Astrocyte (in vitro differentiated cells and primary cell): ENCODE measurements around the gene FBXO27. TPM values are rescaled to one million over a fixed set of nuclear protein-coding genes. Genes with fewer than 3 reads are reported as not detected.

Experiments used
- DNase-seq: peaks from one replicate; pipeline ENCODE4 v3.0.0-alpha.2; 2010; ENCODE audit warnings: low read depth
- FAIRE-seq: peaks from 2 replicates; lab custom pipeline; 2011; peaks lifted over from hg19 to GRCh38; lab: Jason Lieb, UNC
- H2AFZ ChIP-seq: 2 replicates; pipeline ENCODE4 v1.6.0; 2012; ENCODE audit warnings: low read depth, low read length, inconsistent platforms
- H3K27ac ChIP-seq: 2 replicates; pipeline ENCODE4 v1.5.1; 2011; ENCODE audit warnings: low read depth, low read length, inconsistent platforms
- H3K27me3 ChIP-seq: 2 replicates; pipeline ENCODE4 v1.6.0; 2011; ENCODE audit warnings: low read length, inconsistent platforms; ENCODE audit not compliant: insufficient read depth
- H3K36me3 ChIP-seq: 2 replicates; pipeline ENCODE4 v1.5.1; 2011; ENCODE audit warnings: low read length, inconsistent platforms; ENCODE audit not compliant: insufficient read depth
- H3K4me1 ChIP-seq: 2 replicates; pipeline ENCODE4 v1.5.1; 2011; ENCODE audit warnings: low read length, inconsistent platforms; ENCODE audit not compliant: insufficient read depth
- H3K4me2 ChIP-seq: 2 replicates; pipeline ENCODE4 v1.6.0; 2012; ENCODE audit warnings: low read length, inconsistent platforms
- H3K4me3 ChIP-seq: 2 replicates; pipeline ENCODE4 v1.5.1; 2011; ENCODE audit warnings: low read depth, mild to moderate bottlenecking, low read length, inconsistent platforms; ENCODE audit not compliant: insufficient read depth
- H3K79me2 ChIP-seq: 2 replicates; pipeline ENCODE4 v1.6.0; 2012; ENCODE audit warnings: mild to moderate bottlenecking, low read length, inconsistent platforms; ENCODE audit not compliant: insufficient read depth
- H3K9ac ChIP-seq: 2 replicates; pipeline ENCODE4 v1.6.0; 2012; ENCODE audit warnings: mild to moderate bottlenecking, low read length, inconsistent platforms
- H3K9me3 ChIP-seq: 2 replicates; pipeline ENCODE4 v1.5.1; 2012; ENCODE audit warnings: low read depth, mild to moderate bottlenecking, low read length, inconsistent platforms; ENCODE audit not compliant: insufficient read depth
- H4K20me1 ChIP-seq: 2 replicates; pipeline ENCODE4 v1.6.0; 2012; ENCODE audit warnings: low read length, inconsistent platforms; ENCODE audit not compliant: insufficient read depth
- H3K27ac Mint-ChIP-seq: one replicate; pipeline ENCODE4 v1.8.0; 2021; ENCODE audit warnings: mild to moderate bottlenecking, mixed read lengths; ENCODE audit not compliant: unreplicated experiment
- H3K27me3 Mint-ChIP-seq: one replicate; pipeline ENCODE4 v1.8.0; 2021; ENCODE audit warnings: low read depth, mixed read lengths; ENCODE audit not compliant: unreplicated experiment
- H3K36me3 Mint-ChIP-seq: one replicate; pipeline ENCODE4 v1.8.0; 2021; ENCODE audit warnings: low read depth, mixed read lengths; ENCODE audit not compliant: unreplicated experiment
- H3K4me1 Mint-ChIP-seq: one replicate; pipeline ENCODE4 v1.8.0; 2021; ENCODE audit warnings: low read depth, mixed read lengths; ENCODE audit not compliant: unreplicated experiment
- H3K4me3 Mint-ChIP-seq: one replicate; pipeline ENCODE4 v1.8.0; 2021; ENCODE audit warnings: mild to moderate bottlenecking, moderate library complexity, mixed read lengths; ENCODE audit not compliant: unreplicated experiment
- H3K9me3 Mint-ChIP-seq: one replicate; pipeline ENCODE4 v1.8.0; 2021; ENCODE audit warnings: mild to moderate bottlenecking, mixed read lengths; ENCODE audit not compliant: unreplicated experiment
- EZH2 ChIP-seq: IDR thresholded peaks from 2 replicates; pipeline ENCODE4 v1.6.1; 2012; ENCODE audit warnings: mild to moderate bottlenecking, low read length, inconsistent platforms; ENCODE audit not compliant: insufficient read depth
- total RNA-seq: library from RNA; stranded (reverse); gene quantifications from 2 replicates; pipeline ENCODE4 v1.2.1, GENCODE V29; 2021
- TF ChIP-seq, protein P1 (sequence below): IDR thresholded peaks from 2 replicates; pipeline ENCODE4 v1.5.1; 2011; ENCODE audit warnings: low read depth, mild to moderate bottlenecking, inconsistent platforms, low read length, moderate library complexity; ENCODE audit not compliant: insufficient read depth

FBXO27 gene
- total RNA-seq, 1 donor from 2014 or later: 7.1 TPM

DNA sequence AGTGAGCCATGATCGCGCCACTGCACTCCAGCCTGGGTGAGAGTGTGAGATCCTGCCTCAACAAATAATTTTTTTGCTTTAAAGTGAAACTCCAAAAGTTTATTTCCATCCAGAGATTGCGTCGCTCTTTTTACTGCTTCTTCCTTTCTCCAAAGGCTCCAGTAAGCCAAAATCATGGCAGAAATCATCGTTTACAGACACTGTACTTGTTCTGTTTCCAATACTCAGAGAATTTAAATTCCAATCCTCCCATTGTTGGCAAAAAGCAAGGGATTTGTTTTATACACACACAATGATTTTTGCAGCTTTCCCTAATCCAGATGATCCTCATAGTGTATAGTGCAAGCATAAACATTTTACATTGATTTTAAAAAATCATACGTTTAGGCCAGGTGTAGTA is 15.3 kb downstream of the FBXO27 start:
- no peaks in the 10 kb centered on the region for H3K79me2 ChIP-seq
- peaks cover 5% of the 10 kb centered on the region for H3K9me3 Mint-ChIP-seq

DNA sequence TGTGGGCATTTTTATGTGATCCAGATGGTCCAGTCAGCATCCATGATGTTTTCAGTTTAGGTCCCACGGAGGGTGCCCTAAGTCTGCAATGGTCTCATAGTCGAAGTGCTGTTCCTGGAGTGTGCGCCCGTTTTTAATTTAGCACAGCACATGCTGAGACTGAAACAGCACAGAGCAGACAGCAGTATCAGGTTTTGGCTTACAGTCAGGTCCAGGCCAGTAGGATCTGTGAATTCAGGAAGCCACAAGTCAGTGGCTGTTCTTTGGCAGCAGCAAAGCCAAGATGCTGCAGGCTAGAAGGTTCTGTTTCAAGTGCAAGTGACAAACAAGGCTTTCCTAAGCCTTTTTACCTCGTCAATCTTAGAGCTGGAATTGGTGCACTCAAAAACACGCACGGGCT is 18.3 kb downstream of the FBXO27 start:
- Histone ChIP-seq H3K4me1 (no peaks in the 10 kb centered on the region), H2AFZ (no peak overlapping the region), H3K27ac (no peak overlapping the region), H3K9ac (no peak overlapping the region), H3K79me2 (no peaks in the 10 kb centered on the region), H3K36me3 (no peaks in the 10 kb centered on the region), H4K20me1 (no peaks in the 10 kb centered on the region), H3K27me3 (no peaks in the 10 kb centered on the region), H3K4me2 (no peak overlapping the region), H3K9me3 (no peaks in the 10 kb centered on the region), H3K4me3 (no peak overlapping the region)
- FAIRE-seq: no peak
- Mint-ChIP-seq H3K4me3 (no peak overlapping the region), H3K27me3 (peaks cover 8% of the 10 kb centered on the region), H3K4me1 (no peaks in the 10 kb centered on the region), H3K27ac (no peak overlapping the region), H3K36me3 (no peaks in the 10 kb centered on the region), H3K9me3 (peaks cover 7% of the 10 kb centered on the region)
- TF ChIP-seq EZH2: no peak
- TF ChIP-seq, protein P1, sequence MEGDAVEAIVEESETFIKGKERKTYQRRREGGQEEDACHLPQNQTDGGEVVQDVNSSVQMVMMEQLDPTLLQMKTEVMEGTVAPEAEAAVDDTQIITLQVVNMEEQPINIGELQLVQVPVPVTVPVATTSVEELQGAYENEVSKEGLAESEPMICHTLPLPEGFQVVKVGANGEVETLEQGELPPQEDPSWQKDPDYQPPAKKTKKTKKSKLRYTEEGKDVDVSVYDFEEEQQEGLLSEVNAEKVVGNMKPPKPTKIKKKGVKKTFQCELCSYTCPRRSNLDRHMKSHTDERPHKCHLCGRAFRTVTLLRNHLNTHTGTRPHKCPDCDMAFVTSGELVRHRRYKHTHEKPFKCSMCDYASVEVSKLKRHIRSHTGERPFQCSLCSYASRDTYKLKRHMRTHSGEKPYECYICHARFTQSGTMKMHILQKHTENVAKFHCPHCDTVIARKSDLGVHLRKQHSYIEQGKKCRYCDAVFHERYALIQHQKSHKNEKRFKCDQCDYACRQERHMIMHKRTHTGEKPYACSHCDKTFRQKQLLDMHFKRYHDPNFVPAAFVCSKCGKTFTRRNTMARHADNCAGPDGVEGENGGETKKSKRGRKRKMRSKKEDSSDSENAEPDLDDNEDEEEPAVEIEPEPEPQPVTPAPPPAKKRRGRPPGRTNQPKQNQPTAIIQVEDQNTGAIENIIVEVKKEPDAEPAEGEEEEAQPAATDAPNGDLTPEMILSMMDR: no peak
- DNase-seq: no peak

More for the DNA sequence above, 15.3 kb downstream of the FBXO27 start:
- H3K4me3 Mint-ChIP-seq: no peak overlapping the region
- Histone ChIP-seq H3K4me1 (no peaks in the 10 kb centered on the region), H4K20me1 (no peaks in the 10 kb centered on the region), H3K4me3 (no peak overlapping the region), H3K27me3 (no peaks in the 10 kb centered on the region), H3K36me3 (no peaks in the 10 kb centered on the region), H3K9me3 (no peaks in the 10 kb centered on the region), H2AFZ (no peak overlapping the region), H3K27ac (no peak overlapping the region), H3K4me2 (no peak overlapping the region), H3K9ac (no peak overlapping the region)
- H3K27ac Mint-ChIP-seq: no peak overlapping the region
- no peaks in the 10 kb centered on the region for H3K36me3 Mint-ChIP-seq
- FAIRE-seq: no peak
- H3K27me3 Mint-ChIP-seq: peaks cover 5% of the 10 kb centered on the region
- no peaks in the 10 kb centered on the region for H3K4me1 Mint-ChIP-seq
- no peak for DNase-seq
- TF ChIP-seq, protein P1: no peak
- no peak for TF ChIP-seq EZH2

GRCh38 chr19:39009001-39009400 is 23.3 kb downstream of the FBXO27 start:
- TF ChIP-seq, protein P1: no peak
- TF ChIP-seq EZH2: no peak
- peaks cover 8% of the 10 kb centered on the region for H3K27me3 Mint-ChIP-seq
- no peak overlapping the region for H2AFZ ChIP-seq
- H3K9me3 Mint-ChIP-seq: peaks cover 4% of the 10 kb centered on the region
- no peak for FAIRE-seq
- H3K9ac ChIP-seq: no peak overlapping the region
- no peak for DNase-seq
- no peak overlapping the region for H3K4me2 ChIP-seq
- H3K27me3 ChIP-seq: no peaks in the 10 kb centered on the region
- H3K9me3 ChIP-seq: no peaks in the 10 kb centered on the region
- H3K36me3 ChIP-seq: no peaks in the 10 kb centered on the region
- H3K4me1 ChIP-seq: no peaks in the 10 kb centered on the region
- H3K27ac ChIP-seq: no peak overlapping the region
- H4K20me1 ChIP-seq: no peaks in the 10 kb centered on the region
- H3K79me2 ChIP-seq: no peaks in the 10 kb centered on the region
- no peak overlapping the region for H3K4me3 ChIP-seq
- no peaks in the 10 kb centered on the region for H3K36me3 Mint-ChIP-seq
- no peak overlapping the region for H3K27ac Mint-ChIP-seq
- H3K4me3 Mint-ChIP-seq: no peak overlapping the region
- no peaks in the 10 kb centered on the region for H3K4me1 Mint-ChIP-seq
